ENCODE results near the gene BCKDHA. TPM values are rescaled to one million over a fixed set of nuclear protein-coding genes. Genes with fewer than 3 reads are reported as not detected.

Gene BCKDHA
- polyA plus RNA-seq, 1 of the 3 experiments (the other 2 are of a cell fraction), result 30.9 TPM

DNA sequence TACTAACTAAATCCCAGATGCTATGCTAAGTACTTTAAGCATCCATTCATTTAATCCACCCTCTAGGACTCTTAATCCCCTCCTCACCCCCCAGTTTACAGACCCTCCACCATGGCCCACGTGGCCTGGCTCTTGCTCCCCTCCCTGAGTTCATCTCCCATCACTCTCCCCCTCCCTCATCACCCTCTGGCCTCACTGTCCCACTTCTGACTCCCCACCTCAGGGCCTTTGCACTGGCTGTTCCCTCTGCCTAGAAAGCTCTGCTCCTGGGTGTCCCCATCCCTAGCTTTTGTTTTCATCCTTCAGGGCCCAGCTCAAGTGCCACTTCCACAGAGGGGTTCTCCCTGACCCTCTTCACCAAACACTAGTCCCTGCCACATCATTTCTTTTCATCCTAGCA, 37.9 kb upstream of the BCKDHA start:
- Histone ChIP-seq H4K20me1 (ENCODE audit: insufficient read depth) (no peaks in the 10 kb centered on the region), H3K9me2 (no peaks in the 10 kb centered on the region), H3K9ac (no peak overlapping the region), H3K9me3 (no peaks in the 10 kb centered on the region), H3K27ac (ENCODE audit: low read depth in 2 of 2, low read length in 1 of 2) (no peak overlapping the region), H3K4me2 (no peak overlapping the region), H3K4me1 (ENCODE audit: control insufficient read depth in 1 of 2, insufficient read depth in 2 of 2, low read depth in 1 of 2, low read length in 1 of 2) (peaks cover 0 to 8% of the 10 kb centered on the region in 2 experiments; a peak in 2 of 4 replicates), H3K27me3 (ENCODE audit: insufficient read depth) (no peaks in the 10 kb centered on the region), H2AFZ (ENCODE audit: low read depth) (no peak overlapping the region), H3K79me2 (ENCODE audit: insufficient read depth) (peaks cover 9% of the 10 kb centered on the region), H3F3A (replicated peaks; ENCODE audit: insufficient read depth) (peaks cover 6% of the 10 kb centered on the region), H3K36me3 (replicated peaks in 1 of 2; ENCODE audit: control insufficient read depth in 1 of 2, insufficient read depth in 2 of 2, low read length in 1 of 2) (no peaks in the 10 kb centered on the region), H3K4me3 (ENCODE audit: low read depth in 2 of 2, low read length in 1 of 2) (no peak overlapping the region)
- CTCF ChIA-PET, result interaction anchor here (0.7 kb wide), 1 partner anchor 18 kb away, joined by 3 read pairs; no protein-coding TSS in a partner anchor
- 100% methylated on average over 1 of the region's 1 CpG for WGBS (ENCODE audit: low lambda C conversion rate)
- DNase-seq, result no peak
- no peak for TF ChIP-seq GATA2 (CRISPR knock-in tag; IDR thresholded peaks at IDR 0.05)
- TF ChIP-seq MXI1 (IDR thresholded peaks at IDR 0.05; ENCODE audit: low read depth, low read length), result no peak
- no peak for TF ChIP-seq EP300 (IDR thresholded peaks at IDR 0.05; ENCODE audit: borderline replicate concordance in 1 of 2, low read depth in 1 of 2, low read length in 1 of 2)
- TF ChIP-seq POLR2AphosphoS5 (IDR thresholded peaks at IDR 0.05; ENCODE audit: low read depth, low read length), result no peak
- POLR2A ChIA-PET, result no interaction called here

DNA sequence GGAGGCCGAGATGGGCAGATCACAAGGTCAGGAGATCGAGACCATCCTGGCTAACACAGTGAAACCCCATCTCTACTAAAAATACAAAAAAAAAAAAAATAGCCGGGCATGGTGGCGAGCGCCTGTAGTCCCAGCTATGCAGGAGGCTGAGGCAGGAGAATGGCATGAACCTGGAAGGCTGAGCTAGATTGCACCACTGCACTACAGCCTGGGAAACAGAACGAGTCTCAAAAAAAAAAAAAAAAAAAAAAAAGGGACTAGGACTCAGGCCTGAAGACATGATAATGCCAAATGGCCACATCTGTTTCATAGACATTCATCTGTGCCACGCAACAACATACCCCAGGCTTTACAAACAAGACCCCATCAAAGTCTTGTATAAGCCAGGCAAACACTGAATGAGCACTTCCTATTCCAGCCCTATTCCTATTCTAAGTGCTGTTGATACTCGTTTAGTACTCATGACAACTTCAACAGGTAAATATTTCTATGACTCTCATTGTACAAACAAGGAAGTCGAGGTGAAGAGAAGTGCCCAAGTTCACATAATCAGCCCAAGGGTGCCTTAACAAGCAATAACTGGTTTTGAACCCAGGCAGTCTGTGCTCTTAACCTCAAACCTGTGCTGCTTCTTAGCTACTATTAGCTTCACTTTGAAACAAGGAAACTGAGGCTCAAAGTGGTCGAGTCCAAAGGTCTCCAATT, 35.3 kb upstream of the BCKDHA start:
- H3K27ac ChIP-seq (ENCODE audit: low read depth in 2 of 2, low read length in 1 of 2), result no peak overlapping the region
- H3K4me3 ChIP-seq (ENCODE audit: low read depth in 2 of 2, low read length in 1 of 2), result no peak overlapping the region
- H3K9me2 ChIP-seq, result no peaks in the 10 kb centered on the region
- H3K27me3 ChIP-seq (ENCODE audit: insufficient read depth), result no peaks in the 10 kb centered on the region
- ChIA-PET CTCF (interaction anchor here (1.8 kb wide), 1 partner anchor 10 kb away, joined by 6 read pairs; no protein-coding TSS in a partner anchor), POLR2A (no interaction called here)
- WGBS (ENCODE audit: low lambda C conversion rate), result 80% methylated on average over 10 of the region's 10 CpGs
- no peaks in the 10 kb centered on the region for H3K36me3 ChIP-seq (replicated peaks in 1 of 2; ENCODE audit: control insufficient read depth in 1 of 2, insufficient read depth in 2 of 2, low read length in 1 of 2)
- TF ChIP-seq NFIC (IDR thresholded peaks at IDR 0.05; ENCODE audit: borderline replicate concordance) (no peak), FOXJ3 (CRISPR knock-in tag; IDR thresholded peaks at IDR 0.05) (no peak), JUND (IDR thresholded peaks at IDR 0.05) (no peak), EP300 (IDR thresholded peaks at IDR 0.05; ENCODE audit: borderline replicate concordance in 1 of 2, low read depth in 1 of 2, low read length in 1 of 2) (no peak), RFX5 (IDR thresholded peaks at IDR 0.05; ENCODE audit: low read length) (no peak), SIN3A (IDR thresholded peaks at IDR 0.05; ENCODE audit: borderline replicate concordance, low read depth, low read length) (no peak), GABPA (IDR thresholded peaks at IDR 0.05; ENCODE audit: low read depth) (no peak), TCF12 (IDR thresholded peaks at IDR 0.05) (no peak), TAF1 (IDR thresholded peaks at IDR 0.05; ENCODE audit: borderline replicate concordance, low read depth, low read length) (no peak), ELF1 (IDR thresholded peaks at IDR 0.05) (no peak)
- TF ChIP-seq, protein P1, sequence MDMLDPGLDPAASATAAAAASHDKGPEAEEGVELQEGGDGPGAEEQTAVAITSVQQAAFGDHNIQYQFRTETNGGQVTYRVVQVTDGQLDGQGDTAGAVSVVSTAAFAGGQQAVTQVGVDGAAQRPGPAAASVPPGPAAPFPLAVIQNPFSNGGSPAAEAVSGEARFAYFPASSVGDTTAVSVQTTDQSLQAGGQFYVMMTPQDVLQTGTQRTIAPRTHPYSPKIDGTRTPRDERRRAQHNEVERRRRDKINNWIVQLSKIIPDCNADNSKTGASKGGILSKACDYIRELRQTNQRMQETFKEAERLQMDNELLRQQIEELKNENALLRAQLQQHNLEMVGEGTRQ (IDR thresholded peaks at IDR 0.05; ENCODE audit: borderline replicate concordance, low read depth, low read length), result no peak
- TF ChIP-seq, protein P2, sequence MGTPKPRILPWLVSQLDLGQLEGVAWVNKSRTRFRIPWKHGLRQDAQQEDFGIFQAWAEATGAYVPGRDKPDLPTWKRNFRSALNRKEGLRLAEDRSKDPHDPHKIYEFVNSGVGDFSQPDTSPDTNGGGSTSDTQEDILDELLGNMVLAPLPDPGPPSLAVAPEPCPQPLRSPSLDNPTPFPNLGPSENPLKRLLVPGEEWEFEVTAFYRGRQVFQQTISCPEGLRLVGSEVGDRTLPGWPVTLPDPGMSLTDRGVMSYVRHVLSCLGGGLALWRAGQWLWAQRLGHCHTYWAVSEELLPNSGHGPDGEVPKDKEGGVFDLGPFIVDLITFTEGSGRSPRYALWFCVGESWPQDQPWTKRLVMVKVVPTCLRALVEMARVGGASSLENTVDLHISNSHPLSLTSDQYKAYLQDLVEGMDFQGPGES (IDR thresholded peaks at IDR 0.05; ENCODE audit: low read depth, low read length), result no peak
- H3K4me2 ChIP-seq, result peak overlapping the region; percentile 78
- no peaks in the 10 kb centered on the region for H3K9me3 ChIP-seq
- peaks cover 33% of the 10 kb centered on the region for H3K79me2 ChIP-seq (ENCODE audit: insufficient read depth)
- H2AFZ ChIP-seq (ENCODE audit: low read depth), result no peak overlapping the region
- peaks cover 7% of the 10 kb centered on the region for H3F3A ChIP-seq (replicated peaks; ENCODE audit: insufficient read depth)
- DNase-seq, result peak; percentile 4
- H3K9ac ChIP-seq, result no peak overlapping the region
- peaks cover 5 to 9% of the 10 kb centered on the region in 2 experiments; a peak in 2 of 4 replicates for H3K4me1 ChIP-seq (ENCODE audit: control insufficient read depth in 1 of 2, insufficient read depth in 2 of 2, low read depth in 1 of 2, low read length in 1 of 2)
- no peaks in the 10 kb centered on the region for H4K20me1 ChIP-seq (ENCODE audit: insufficient read depth)
